Measurements from ENCODE around the gene SH3BP4.

DNA sequence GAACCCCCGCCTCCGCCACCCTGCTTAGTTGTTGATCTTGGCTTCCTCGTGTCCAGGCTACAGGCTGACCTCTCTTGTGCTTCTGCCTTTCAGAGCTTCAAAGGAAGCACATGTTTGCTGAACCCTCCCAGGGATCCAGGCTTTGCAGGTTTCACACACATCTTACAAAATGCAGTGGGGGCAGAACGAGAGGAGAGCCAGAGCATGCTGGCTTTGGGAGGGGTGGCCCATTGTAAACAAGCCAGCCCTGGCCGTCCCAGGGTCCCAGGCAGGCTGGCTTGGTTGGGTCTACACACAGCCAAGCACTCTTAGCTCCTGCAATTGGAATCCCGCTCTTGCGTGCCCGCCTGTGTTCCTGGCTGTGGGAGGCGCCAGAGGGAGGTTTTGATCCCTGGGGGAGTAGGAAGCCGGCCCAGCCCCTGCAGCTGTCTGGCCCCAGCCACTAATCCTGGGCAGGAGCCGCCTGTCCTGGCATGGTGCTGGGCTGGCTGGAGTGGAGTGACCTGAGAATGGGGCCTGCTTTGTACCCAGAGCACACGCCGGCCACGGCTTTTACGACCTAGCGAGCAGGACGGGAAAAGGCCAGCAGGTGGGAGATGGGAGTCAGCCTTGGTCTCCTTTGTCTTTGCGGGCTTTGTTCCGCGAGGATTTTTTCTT lies 53.9 kb downstream of the SH3BP4 start:
- TF ChIP-seq, protein P1, sequence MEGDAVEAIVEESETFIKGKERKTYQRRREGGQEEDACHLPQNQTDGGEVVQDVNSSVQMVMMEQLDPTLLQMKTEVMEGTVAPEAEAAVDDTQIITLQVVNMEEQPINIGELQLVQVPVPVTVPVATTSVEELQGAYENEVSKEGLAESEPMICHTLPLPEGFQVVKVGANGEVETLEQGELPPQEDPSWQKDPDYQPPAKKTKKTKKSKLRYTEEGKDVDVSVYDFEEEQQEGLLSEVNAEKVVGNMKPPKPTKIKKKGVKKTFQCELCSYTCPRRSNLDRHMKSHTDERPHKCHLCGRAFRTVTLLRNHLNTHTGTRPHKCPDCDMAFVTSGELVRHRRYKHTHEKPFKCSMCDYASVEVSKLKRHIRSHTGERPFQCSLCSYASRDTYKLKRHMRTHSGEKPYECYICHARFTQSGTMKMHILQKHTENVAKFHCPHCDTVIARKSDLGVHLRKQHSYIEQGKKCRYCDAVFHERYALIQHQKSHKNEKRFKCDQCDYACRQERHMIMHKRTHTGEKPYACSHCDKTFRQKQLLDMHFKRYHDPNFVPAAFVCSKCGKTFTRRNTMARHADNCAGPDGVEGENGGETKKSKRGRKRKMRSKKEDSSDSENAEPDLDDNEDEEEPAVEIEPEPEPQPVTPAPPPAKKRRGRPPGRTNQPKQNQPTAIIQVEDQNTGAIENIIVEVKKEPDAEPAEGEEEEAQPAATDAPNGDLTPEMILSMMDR (IDR thresholded peaks at IDR 0.05): peak in 2 of 6 experiments; percentile 8 to 17
- no peak for TF ChIP-seq POLR2A (IDR thresholded peaks at IDR 0.05)

Measured in esophagus squamous epithelium (tissue), 4 donors.